ENCODE data around the gene ZMIZ1.

- TF ChIP-seq CTCF (IDR thresholded peaks at IDR 0.05; ENCODE audit: low read depth, low read length, missing input control), result peak; percentile 16
- TF ChIP-seq REST (IDR thresholded peaks at IDR 0.05), result peak; percentile 57
- peak; percentile 50 to 87 for TF ChIP-seq JUND (IDR thresholded peaks at IDR 0.05)
- peak; percentile 76 to 82 for TF ChIP-seq RAD21 (IDR thresholded peaks at IDR 0.05)
- peak; percentile 60 for TF ChIP-seq FOXA1 (IDR thresholded peaks at IDR 0.05)
- peak in 1 of 2 donors; percentile 47 for TF ChIP-seq GABPA (IDR thresholded peaks at IDR 0.05 in 1 of 2, conservative IDR thresholded peaks at IDR 0.05 in 1 of 2)
- peak; percentile 82 to 87 for TF ChIP-seq HNF4A (conservative IDR thresholded peaks at IDR 0.05)
- TF ChIP-seq TAF1 (conservative IDR thresholded peaks at IDR 0.05), result no peak
- no peak for TF ChIP-seq MAX (IDR thresholded peaks at IDR 0.05)
- peak; percentile 69 for TF ChIP-seq SP1 (IDR thresholded peaks at IDR 0.05)
- peak; percentile 71 for TF ChIP-seq YY1 (IDR thresholded peaks at IDR 0.05)
- no peak for TF ChIP-seq ATF3 (IDR thresholded peaks at IDR 0.05)
These were observed 58.6 kb downstream of the ZMIZ1 start for GRCh38 chr10:79127151-79127961.
